CD4-positive, alpha-beta T cell (primary cell): ENCODE results near the gene PTPRM. TPM values are rescaled to one million over a fixed set of nuclear protein-coding genes. Genes with fewer than 3 reads are reported as not detected.

Experiments used
- ATAC-seq: fragments of 200-7000 bp; cut with Tn5 transposase; one replicate; pipeline ENCODE4 v1.10.0; 2022; ENCODE audit warnings: mild to moderate bottlenecking; ENCODE audit not compliant: poor library complexity
- CTCF ChIA-PET: fragments of 350-600 bp; sonication (Branson Sonifier 250); formaldehyde crosslinking; loops from one replicate; lab custom pipeline; 2021; ENCODE audit warnings: antibody characterized with exemption, inconsistent platforms; lab: Charles Lee
- POLR2A ChIA-PET: fragments of 350-600 bp; sonication (Branson Sonifier 250); formaldehyde crosslinking; loops from one replicate; lab custom pipeline; 2021; ENCODE audit warnings: antibody characterized with exemption, inconsistent platforms; lab: Charles Lee
- DNase-seq, 14 experiments: peaks; one replicate each; pipeline ENCODE4 v3.0.0-alpha.2; 2013 to 2020; ENCODE audit warnings: mixed read lengths in 2 of 14
- H3K27ac ChIP-seq, 2 donors: one replicate each; pipeline versions ENCODE4 v1.5.1 to v1.7.0; 2013; ENCODE audit warnings: low read length in 2 of 2, low read depth in 1 of 2, mild to moderate bottlenecking in 1 of 2
- H3K27me3 ChIP-seq, 2 experiments: 1 replicate in 1 of 2; 2 replicates in 1 of 2; pipeline versions ENCODE4 v1.6.1 to v1.7.0; 2013; ENCODE audit warnings: low read length in 2 of 2, control low read depth in 1 of 2, mild to moderate bottlenecking in 1 of 2, moderate library complexity in 1 of 2; ENCODE audit not compliant: insufficient read depth in 2 of 2, control insufficient read depth in 1 of 2
- H3K36me3 ChIP-seq: one replicate; pipeline ENCODE4 v1.6.1; 2013; ENCODE audit warnings: low read length, control low read depth; ENCODE audit not compliant: insufficient read depth
- H3K4me1 ChIP-seq: one replicate; pipeline ENCODE4 v1.6.1; 2013; ENCODE audit warnings: low read length, control low read depth; ENCODE audit not compliant: insufficient read depth
- H3K4me3 ChIP-seq: one replicate; pipeline ENCODE4 v1.5.1; 2013; ENCODE audit warnings: mild to moderate bottlenecking, low read length, moderate library complexity
- H3K9me3 ChIP-seq, 2 experiments: 1 replicate in 1 of 2; 2 replicates in 1 of 2; pipeline versions ENCODE4 v1.6.1 to v1.7.0; 2013; ENCODE audit warnings: low read length in 2 of 2, mild to moderate bottlenecking in 2 of 2, control low read depth in 1 of 2, moderate library complexity in 1 of 2; ENCODE audit not compliant: control insufficient read depth in 1 of 2, insufficient read depth in 1 of 2
- H3K27ac Mint-ChIP-seq: one replicate; pipeline ENCODE4 v1.8.0; 2020; ENCODE audit warnings: mixed read lengths
- H3K27me3 Mint-ChIP-seq: one replicate; pipeline ENCODE4 v1.8.0; 2021; ENCODE audit warnings: mixed read lengths
- H3K36me3 Mint-ChIP-seq: one replicate; pipeline ENCODE4 v1.8.0; 2021; ENCODE audit warnings: low read depth, mixed read lengths
- H3K4me1 Mint-ChIP-seq: one replicate; pipeline ENCODE4 v1.8.0; 2021; ENCODE audit warnings: low read depth, mixed read lengths
- H3K4me3 Mint-ChIP-seq: one replicate; pipeline ENCODE4 v1.8.0; 2020; ENCODE audit warnings: mild to moderate bottlenecking, mixed read lengths
- H3K9me3 Mint-ChIP-seq: one replicate; pipeline ENCODE4 v1.8.0; 2020; ENCODE audit warnings: mixed read lengths
- CTCF ChIP-seq: fragments of 200-600 bp; IDR thresholded peaks from one replicate; pipeline ENCODE4 v1.8.0; 2022; ENCODE audit warnings: antibody characterized with exemption, mild to moderate bottlenecking
- intact Hi-C, 2 experiments: fragments of 100-400 bp; cut with DNase I in 1 of 2; cut with micrococcal nuclease in 1 of 2; formaldehyde crosslinking; loops; one replicate each; pipeline versions ENCODE4 v1.15.1 to v1.9.0; 2023 to 2025; cut with DNase I, micrococcal nuclease
- total RNA-seq, 174 experiments: library from RNA in 2 of 174; stranded (reverse) in 2 of 174; gene quantifications; one replicate each; pipeline ENCODE4 v1.2.3 and lab custom pipeline; 2021 to 2026

PTPRM gene
- total RNA-seq, 2 experiments from 2014 or later, result 21.7 to 21.9 TPM

- TF ChIP-seq CTCF, result no peak
- Mint-ChIP-seq H3K27ac (no peak overlapping the region), H3K27me3 (no peaks in the 10 kb centered on the region), H3K9me3 (no peaks in the 10 kb centered on the region), H3K36me3 (peaks cover 9% of the 10 kb centered on the region), H3K4me3 (no peak overlapping the region), H3K4me1 (no peaks in the 10 kb centered on the region)
- Histone ChIP-seq H3K27me3 (no peaks in the 10 kb centered on the region), H3K9me3 (no peaks in the 10 kb centered on the region), H3K27ac (no peak overlapping the region), H3K4me1 (no peaks in the 10 kb centered on the region), H3K4me3 (no peak overlapping the region), H3K36me3 (no peaks in the 10 kb centered on the region)
- ATAC-seq, result no peak
- ChIA-PET POLR2A (no interaction called here), CTCF (no interaction called here)
- DNase-seq, result no peak
- intact Hi-C loops, result no loop called here
Measured at GRCh38 chr18:8254654-8255053, 687.5 kb downstream of the PTPRM start.

- Histone ChIP-seq H3K36me3 (no peaks in the 10 kb centered on the region), H3K9me3 (peaks cover 0 to 3% of the 10 kb centered on the region in 2 experiments), H3K27ac (no peak overlapping the region), H3K27me3 (no peaks in the 10 kb centered on the region), H3K4me3 (no peak overlapping the region), H3K4me1 (no peaks in the 10 kb centered on the region)
- Mint-ChIP-seq H3K27me3 (no peaks in the 10 kb centered on the region), H3K4me3 (no peak overlapping the region), H3K27ac (no peak overlapping the region), H3K36me3 (peaks cover 15% of the 10 kb centered on the region), H3K9me3 (no peaks in the 10 kb centered on the region), H3K4me1 (no peaks in the 10 kb centered on the region)
- ChIA-PET POLR2A (no interaction called here), CTCF (no interaction called here)
- no peak for TF ChIP-seq CTCF
- ATAC-seq, result no peak
- intact Hi-C loops, result no loop called here
- no peak for DNase-seq
Measured at GRCh38 chr18:8257851-8258434, 690.8 kb downstream of the PTPRM start.

- intact Hi-C loops, result no loop called here
- Histone ChIP-seq H3K4me3 (no peak overlapping the region), H3K9me3 (peaks cover 0 to 3% of the 10 kb centered on the region in 2 experiments), H3K36me3 (no peaks in the 10 kb centered on the region), H3K4me1 (no peaks in the 10 kb centered on the region), H3K27ac (no peak overlapping the region), H3K27me3 (no peaks in the 10 kb centered on the region)
- H3K4me1 Mint-ChIP-seq, result no peaks in the 10 kb centered on the region
- ATAC-seq (no peak), DNase-seq (no peak)
- no peak overlapping the region for H3K4me3 Mint-ChIP-seq
- H3K36me3 Mint-ChIP-seq, result peaks cover 11% of the 10 kb centered on the region
- ChIA-PET CTCF (no interaction called here), POLR2A (no interaction called here)
- no peak overlapping the region for H3K27ac Mint-ChIP-seq
- H3K9me3 Mint-ChIP-seq, result no peaks in the 10 kb centered on the region
- TF ChIP-seq CTCF, result no peak
- H3K27me3 Mint-ChIP-seq, result no peaks in the 10 kb centered on the region
Measured at GRCh38 chr18:8260319-8260718, 693.2 kb downstream of the PTPRM start.
